ENCODE results near the gene MRPS27. TPM values are rescaled to one million over a fixed set of nuclear protein-coding genes. Genes with fewer than 3 reads are reported as not detected.

MRPS27 gene
- 53.4 to 58.1 TPM (median 56.0 TPM) in 3 replicates for total RNA-seq

- H3K27me3 Mint-ChIP-seq (ENCODE audit: low read depth), result no peaks in the 10 kb centered on the region
- H3K4me1 Mint-ChIP-seq, result peaks cover 18% of the 10 kb centered on the region
- peak; percentile 87 to 89 for DNase-seq (ENCODE audit: low spot score in 2 of 2, unreplicated experiment in 2 of 2)
- no peak for TF ChIP-seq CTCF (IDR thresholded peaks at IDR 0.05; ENCODE audit: unreplicated experiment)
- peak within 1 kb of the TSS; percentile 94 for H3K27ac Mint-ChIP-seq
- H3K36me3 Mint-ChIP-seq, result peaks cover 16% of the 10 kb centered on the region
- no peaks in the 10 kb centered on the region for H3K9me3 Mint-ChIP-seq
- H3K4me3 Mint-ChIP-seq, result peak within 1 kb of the TSS; percentile 93
These were observed at the start of gene MRPS27, which contains the start of gene PTCD2 for GRCh38 chr5:72319976-72320752. TSS of gene MRPS27 (minus strand) at chr5:72320240. CDS start at chr5:72320221, 19 bp downstream. TSS of gene PTCD2 (plus strand) at chr5:72320373. CDS start at chr5:72320383, 10 bp downstream.

- Mint-ChIP-seq H3K36me3 (no peaks in the 10 kb centered on the region), H3K4me1 (peaks cover 13% of the 10 kb centered on the region), H3K4me3 (no peak overlapping the region), H3K9me3 (no peaks in the 10 kb centered on the region), H3K27me3 (ENCODE audit: low read depth) (no peaks in the 10 kb centered on the region), H3K27ac (no peak overlapping the region)
- TF ChIP-seq CTCF (IDR thresholded peaks at IDR 0.05; ENCODE audit: unreplicated experiment), result no peak
- no peak for DNase-seq (ENCODE audit: low spot score in 2 of 2, unreplicated experiment in 2 of 2)
These were observed 49.7 kb upstream of the MRPS27 start for GRCh38 chr5:72369711-72370110.

GRCh38 chr5:72369301-72369700 is 49.3 kb upstream of the MRPS27 start:
- Mint-ChIP-seq H3K4me1 (peaks cover 15% of the 10 kb centered on the region), H3K27ac (no peak overlapping the region), H3K27me3 (ENCODE audit: low read depth) (no peaks in the 10 kb centered on the region), H3K4me3 (no peak overlapping the region), H3K9me3 (no peaks in the 10 kb centered on the region), H3K36me3 (no peaks in the 10 kb centered on the region)
- TF ChIP-seq CTCF (IDR thresholded peaks at IDR 0.05; ENCODE audit: unreplicated experiment), result no peak
- no peak for DNase-seq (ENCODE audit: low spot score in 2 of 2, unreplicated experiment in 2 of 2)

- H3K9me3 Mint-ChIP-seq, result no peaks in the 10 kb centered on the region
- H3K27me3 Mint-ChIP-seq (ENCODE audit: low read depth), result no peaks in the 10 kb centered on the region
- no peaks in the 10 kb centered on the region for H3K36me3 Mint-ChIP-seq
- H3K4me3 Mint-ChIP-seq, result no peak overlapping the region
- H3K27ac Mint-ChIP-seq, result no peak overlapping the region
- peaks cover 19% of the 10 kb centered on the region for H3K4me1 Mint-ChIP-seq
- no peak for TF ChIP-seq CTCF (IDR thresholded peaks at IDR 0.05; ENCODE audit: unreplicated experiment)
- no peak for DNase-seq (ENCODE audit: low spot score in 2 of 2, unreplicated experiment in 2 of 2)
These were observed 48.2 kb upstream of the MRPS27 start for GRCh38 chr5:72368271-72368670.

GRCh38 chr5:72366324-72366976 is 46.4 kb upstream of the MRPS27 start:
- peaks cover 4% of the 10 kb centered on the region for H3K9me3 Mint-ChIP-seq
- peak; percentile 67 for TF ChIP-seq CTCF (IDR thresholded peaks at IDR 0.05; ENCODE audit: unreplicated experiment)
- DNase-seq (ENCODE audit: low spot score in 2 of 2, unreplicated experiment in 2 of 2), result peak in 1 of 2 experiments; percentile 62
- peaks cover 11% of the 10 kb centered on the region for H3K36me3 Mint-ChIP-seq
- no peaks in the 10 kb centered on the region for H3K27me3 Mint-ChIP-seq (ENCODE audit: low read depth)
- no peak overlapping the region for H3K4me3 Mint-ChIP-seq
- peak overlapping the region; percentile 61 for H3K27ac Mint-ChIP-seq
- peaks cover 25% of the 10 kb centered on the region for H3K4me1 Mint-ChIP-seq
